HFF-Myc (cell line): ENCODE data around the gene OR2AG2.

ENCODE experiments used
- DNase-seq: peaks from one replicate; pipeline ENCODE4 v3.0.0-alpha.2; 2011; ENCODE audit warnings: low read depth; ENCODE audit errors: extremely low read depth
- H3K4me3 ChIP-seq: replicated peaks from 2 replicates; pipeline ENCODE4 v1.5.1; 2011; ENCODE audit warnings: low read depth, mild to moderate bottlenecking, control low read depth, low read length
- CTCF ChIP-seq: IDR thresholded peaks from 2 replicates; pipeline ENCODE4 v1.5.1; 2012; ENCODE audit warnings: mild to moderate bottlenecking, low read depth, low read length, control low read depth; ENCODE audit errors: missing control alignments

The OR2AG2 gene

DNA sequence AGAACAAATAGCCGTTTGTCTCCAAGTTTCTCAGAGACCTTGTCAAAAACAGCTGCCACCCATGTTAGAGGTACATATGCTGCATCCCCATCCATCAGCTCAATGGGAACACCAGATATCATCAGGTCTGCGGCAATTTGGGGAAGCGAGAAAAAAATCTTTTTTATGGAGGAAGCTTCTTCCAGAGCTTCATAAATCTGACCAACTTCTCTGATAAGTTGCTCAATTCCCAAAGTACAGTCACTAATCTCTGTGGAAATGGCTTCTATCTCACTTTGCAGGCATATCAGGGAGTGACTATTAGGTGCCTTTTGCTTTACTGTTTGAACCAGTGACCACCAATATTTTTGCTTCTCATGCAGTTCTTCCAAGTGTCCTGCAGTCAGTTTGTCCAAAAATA, 54.4 kb downstream of the OR2AG2 start:
- no peak for DNase-seq
- H3K4me3 ChIP-seq = no peak overlapping the region
- no peak for TF ChIP-seq CTCF
